ENCODE measurements around the gene NRG2.

DNA sequence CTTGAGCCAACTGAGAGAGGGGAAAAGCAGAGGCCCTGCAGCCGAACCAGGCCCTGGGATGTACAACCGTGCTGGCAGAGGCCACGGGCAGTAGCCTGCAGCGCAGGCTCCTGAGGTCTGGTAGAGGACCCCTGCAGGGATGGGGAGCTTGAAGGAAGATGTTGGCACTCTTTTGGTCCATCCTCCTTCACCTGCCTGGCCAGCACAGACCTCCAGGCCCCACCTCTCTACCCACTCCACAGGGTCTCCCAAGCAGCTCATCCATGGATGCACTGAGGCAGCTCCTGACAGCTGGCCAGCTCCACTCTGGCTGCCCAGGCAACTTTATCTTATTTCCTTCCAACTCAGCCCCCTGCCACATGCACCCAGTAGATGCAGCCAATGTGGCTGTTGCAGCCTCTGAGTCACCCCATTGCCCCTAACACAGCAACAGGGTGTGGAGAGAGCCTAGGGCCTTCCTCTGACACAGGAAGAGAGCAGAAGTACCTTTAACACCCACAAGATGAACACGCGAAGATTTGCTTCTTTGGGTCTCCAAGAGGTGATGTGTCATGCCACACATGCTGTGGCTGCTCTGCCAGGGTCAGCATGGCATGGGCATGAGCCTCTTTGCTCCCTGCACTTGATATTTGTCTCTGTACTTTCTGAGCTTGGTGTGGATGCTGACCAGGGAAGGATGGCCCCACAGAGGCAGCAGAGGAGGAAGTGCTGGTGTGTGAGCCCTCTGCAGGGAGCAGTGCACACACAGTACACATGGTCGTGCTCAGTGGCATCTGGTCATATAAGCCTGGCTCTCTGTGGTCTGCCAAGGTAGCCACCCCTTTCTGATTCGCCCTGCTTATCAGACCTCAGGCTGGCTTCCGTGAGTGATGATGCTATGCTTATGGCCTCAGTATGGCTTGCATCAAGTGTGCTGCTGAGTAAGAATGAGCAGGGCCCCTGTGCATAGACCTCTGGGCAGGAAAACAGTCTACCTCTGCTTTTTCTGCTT, 117.2 kb downstream of the NRG2 start:
- TF ChIP-seq, protein P1, sequence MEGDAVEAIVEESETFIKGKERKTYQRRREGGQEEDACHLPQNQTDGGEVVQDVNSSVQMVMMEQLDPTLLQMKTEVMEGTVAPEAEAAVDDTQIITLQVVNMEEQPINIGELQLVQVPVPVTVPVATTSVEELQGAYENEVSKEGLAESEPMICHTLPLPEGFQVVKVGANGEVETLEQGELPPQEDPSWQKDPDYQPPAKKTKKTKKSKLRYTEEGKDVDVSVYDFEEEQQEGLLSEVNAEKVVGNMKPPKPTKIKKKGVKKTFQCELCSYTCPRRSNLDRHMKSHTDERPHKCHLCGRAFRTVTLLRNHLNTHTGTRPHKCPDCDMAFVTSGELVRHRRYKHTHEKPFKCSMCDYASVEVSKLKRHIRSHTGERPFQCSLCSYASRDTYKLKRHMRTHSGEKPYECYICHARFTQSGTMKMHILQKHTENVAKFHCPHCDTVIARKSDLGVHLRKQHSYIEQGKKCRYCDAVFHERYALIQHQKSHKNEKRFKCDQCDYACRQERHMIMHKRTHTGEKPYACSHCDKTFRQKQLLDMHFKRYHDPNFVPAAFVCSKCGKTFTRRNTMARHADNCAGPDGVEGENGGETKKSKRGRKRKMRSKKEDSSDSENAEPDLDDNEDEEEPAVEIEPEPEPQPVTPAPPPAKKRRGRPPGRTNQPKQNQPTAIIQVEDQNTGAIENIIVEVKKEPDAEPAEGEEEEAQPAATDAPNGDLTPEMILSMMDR (IDR thresholded peaks at IDR 0.05; ENCODE audit: insufficient read depth, low read length, poor library complexity, severe bottlenecking) = no peak
- TF ChIP-seq EZH2phosphoT487 (conservative IDR thresholded peaks at IDR 0.05; ENCODE audit: low read length) = no peak
